GM06990 (cell line): ENCODE measurements around the gene HERC6.

Source experiments
- DNase-seq: peaks from one replicate; pipeline ENCODE4 v3.0.0-alpha.2; 2011; ENCODE audit not compliant: insufficient read length; ENCODE audit errors: extremely low read depth
- H3K27me3 ChIP-seq: replicated peaks from 2 replicates; pipeline ENCODE4 v1.6.0; 2011; ENCODE audit warnings: low read length; ENCODE audit not compliant: control insufficient read depth, insufficient read depth
- H3K36me3 ChIP-seq: 2 replicates; pipeline ENCODE4 v1.5.1; 2011; ENCODE audit warnings: low read length; ENCODE audit not compliant: control insufficient read depth, insufficient read depth
- H3K4me3 ChIP-seq: replicated peaks from 2 replicates; pipeline ENCODE4 v1.5.1; 2011; ENCODE audit warnings: low read depth, mild to moderate bottlenecking, control low read depth, low read length
- CTCF ChIP-seq: IDR thresholded peaks from 2 replicates; pipeline ENCODE4 v1.5.1; 2011; ENCODE audit warnings: low read length, control low read depth, mild to moderate bottlenecking, inconsistent platforms; ENCODE audit not compliant: insufficient read depth, poor library complexity, severe bottlenecking

Gene HERC6

GRCh38 chr4:88381123-88381522 lies 2.5 kb downstream of the HERC6 start:
- Histone ChIP-seq H3K36me3 (no peaks in the 10 kb centered on the region), H3K4me3 (no peak overlapping the region), H3K27me3 (no peaks in the 10 kb centered on the region)
- no peak for DNase-seq
- TF ChIP-seq CTCF: no peak

- TF ChIP-seq CTCF: no peak
- no peaks in the 10 kb centered on the region for H3K27me3 ChIP-seq
- no peak overlapping the region for H3K4me3 ChIP-seq
- DNase-seq: no peak
- no peaks in the 10 kb centered on the region for H3K36me3 ChIP-seq
Observed at GRCh38 chr4:88382621-88383020, 4.0 kb downstream of the HERC6 start.

GRCh38 chr4:88390128-88390527 lies 11.5 kb downstream of the HERC6 start:
- Histone ChIP-seq H3K36me3 (no peaks in the 10 kb centered on the region), H3K27me3 (no peaks in the 10 kb centered on the region), H3K4me3 (no peak overlapping the region)
- no peak for DNase-seq
- no peak for TF ChIP-seq CTCF

GRCh38 chr4:88391703-88392102 lies 13.1 kb downstream of the HERC6 start:
- Histone ChIP-seq H3K4me3 (no peak overlapping the region), H3K27me3 (no peaks in the 10 kb centered on the region), H3K36me3 (no peaks in the 10 kb centered on the region; the same call in 1 of the 2 replicates)
- TF ChIP-seq CTCF: no peak
- DNase-seq: no peak

GRCh38 chr4:88396681-88397080 lies 18.0 kb downstream of the HERC6 start:
- no peak for DNase-seq
- Histone ChIP-seq H3K36me3 (no peaks in the 10 kb centered on the region; the same call in 1 of the 2 replicates), H3K27me3 (no peaks in the 10 kb centered on the region), H3K4me3 (no peak overlapping the region)
- TF ChIP-seq CTCF: no peak

- H3K27me3 ChIP-seq: no peaks in the 10 kb centered on the region
- no peak for TF ChIP-seq CTCF
- H3K4me3 ChIP-seq: no peak overlapping the region
- H3K36me3 ChIP-seq: no peaks in the 10 kb centered on the region; the same call in 1 of the 2 replicates
- DNase-seq: no peak
Observed at GRCh38 chr4:88398381-88398780, 19.7 kb downstream of the HERC6 start.
